PFSK-1 (cell line): ENCODE measurements around the gene HINT2.

ENCODE experiments used
- POLR2AphosphoS5 ChIP-seq: IDR thresholded peaks from 2 replicates; pipeline ENCODE4 v1.6.1; 2012; ENCODE audit warnings: low read depth, mild to moderate bottlenecking, control low read depth, low read length, moderate library complexity
- SIN3A ChIP-seq: IDR thresholded peaks from 2 replicates; pipeline ENCODE4 v1.6.1; 2012; ENCODE audit warnings: mild to moderate bottlenecking, low read length, moderate library complexity, borderline replicate concordance; ENCODE audit not compliant: insufficient read depth

- TF ChIP-seq SIN3A (no peak), POLR2AphosphoS5 (no peak)
These were observed 43.8 kb downstream of the HINT2 start for GRCh38 chr9:35771075-35771433.
